ENCODE results near the gene ZNF845.
A peak's percentile ranks its signal among the peaks of the same experiment; 100 is the strongest.
"Not testable (repeated sequence)": the region's sequence is repeated elsewhere in the genome, so short reads cannot be mapped to it uniquely, and the experiment has no call there.

Gene ZNF845

DNA sequence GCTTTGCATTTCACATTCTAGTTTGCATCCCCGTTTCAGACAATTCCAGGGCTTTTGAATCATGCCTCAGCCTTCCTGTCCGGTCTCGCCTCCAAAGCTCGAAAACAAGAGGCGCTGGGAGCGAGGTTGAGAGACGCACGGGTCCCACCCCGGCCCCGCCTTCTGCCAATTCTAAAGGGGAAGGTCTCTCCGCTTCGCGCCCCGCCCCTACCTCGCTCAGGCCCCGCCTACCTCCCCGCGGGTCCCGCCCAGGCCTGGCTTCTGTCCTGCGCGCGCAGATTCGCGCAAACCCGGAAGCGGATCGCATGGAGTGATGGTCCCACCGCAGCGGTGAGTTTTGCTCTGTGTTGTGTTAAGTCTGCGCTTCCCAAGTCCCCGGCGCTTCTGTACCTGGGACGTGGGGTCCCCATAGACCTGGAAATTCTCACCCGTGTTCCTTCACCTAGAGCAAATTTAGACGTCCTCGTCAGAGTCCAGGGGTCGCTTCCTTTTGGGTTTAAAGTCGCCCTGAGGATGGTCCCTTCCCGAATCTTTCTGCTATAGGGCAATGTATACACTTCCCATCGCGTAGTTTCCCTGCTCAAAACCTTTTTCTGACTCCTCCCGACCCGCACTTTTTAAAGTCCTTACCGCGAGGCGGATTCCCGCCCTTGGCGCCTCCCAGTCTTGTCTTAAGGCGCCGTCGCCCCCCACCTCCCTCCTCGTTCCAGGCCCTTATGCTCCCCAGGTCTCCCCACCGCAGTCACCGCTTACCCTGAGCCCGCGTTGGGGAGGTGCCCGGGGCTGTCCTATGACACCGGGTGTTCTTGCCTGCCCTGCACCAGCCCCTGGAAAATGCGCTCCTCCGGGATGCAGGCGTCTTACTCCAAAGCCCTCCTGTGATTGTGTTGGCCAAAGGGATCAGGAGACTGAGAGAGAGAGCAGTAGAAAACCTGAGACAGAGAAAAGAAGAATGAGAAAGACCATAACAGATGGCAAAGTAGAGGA lies at the start of gene ZNF845:
Gene ZNF845 (plus strand): TSS at position 287 of the 987 bp plus-strand sequence. CDS start 7,559 bp downstream, outside the sequence.
- peak; percentile 89 to 94 for DNase-seq (ENCODE audit: low read depth in 2 of 2)

DNA sequence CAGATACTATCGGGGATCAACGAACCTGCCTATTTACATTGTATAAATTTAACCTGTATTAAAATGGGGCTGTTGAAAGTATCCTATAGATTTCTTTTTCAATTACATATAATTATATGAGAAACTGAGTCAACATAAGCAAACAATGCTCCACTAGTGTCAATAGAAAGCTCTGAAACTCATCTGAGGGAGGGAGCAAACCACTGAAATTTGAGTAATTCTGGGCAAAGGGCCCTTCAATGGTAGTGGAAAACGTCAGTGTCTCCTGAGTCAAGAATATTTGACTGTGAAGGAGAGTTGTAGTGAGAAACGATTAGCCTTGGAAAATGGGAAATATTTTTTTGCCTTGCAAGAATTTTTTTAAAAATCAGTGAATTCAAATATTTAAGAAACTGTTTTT lies 48.5 kb upstream of the ZNF845 start:
- DNase-seq (ENCODE audit: low read depth in 2 of 2) = no peak

DNA sequence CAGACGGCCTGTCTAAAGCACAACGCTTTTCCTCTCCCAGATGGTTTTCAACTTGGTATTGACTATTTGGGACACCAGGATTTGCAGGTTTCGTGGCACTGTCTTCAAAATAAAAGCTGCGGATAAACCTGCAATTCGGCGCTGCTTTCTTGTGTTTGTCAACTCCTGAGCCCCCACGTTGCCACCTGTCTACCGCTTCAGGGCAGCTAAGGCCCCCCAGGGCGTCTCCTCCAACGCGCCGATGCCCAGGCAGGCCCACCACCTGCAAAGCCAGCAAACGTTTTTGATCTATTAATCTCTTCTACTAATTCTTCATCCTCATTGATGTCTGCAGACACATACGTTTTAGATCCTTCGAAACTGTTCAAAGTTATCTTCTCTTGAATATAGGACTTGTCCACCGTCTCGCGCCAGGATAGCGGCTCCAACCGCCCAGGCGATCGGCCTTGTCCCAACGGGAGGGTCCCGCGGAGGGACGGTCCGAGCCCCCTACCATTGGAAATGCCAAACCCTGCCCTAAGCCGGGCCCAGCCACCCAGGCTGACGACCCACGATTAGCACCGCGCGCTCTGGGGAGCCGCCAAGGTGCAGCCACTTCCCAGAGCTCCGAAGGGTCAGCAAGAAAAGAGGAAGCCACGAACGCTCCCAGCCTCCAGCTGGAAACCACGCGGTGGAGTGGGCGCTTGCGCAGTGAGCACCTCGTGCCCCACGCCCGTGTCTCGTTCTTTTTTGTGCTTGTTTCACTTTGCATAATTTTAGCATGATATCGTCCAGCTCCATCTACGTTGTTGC lies 42.6 kb upstream of the ZNF845 start:
- DNase-seq (ENCODE audit: low read depth in 2 of 2) = no peak

DNA sequence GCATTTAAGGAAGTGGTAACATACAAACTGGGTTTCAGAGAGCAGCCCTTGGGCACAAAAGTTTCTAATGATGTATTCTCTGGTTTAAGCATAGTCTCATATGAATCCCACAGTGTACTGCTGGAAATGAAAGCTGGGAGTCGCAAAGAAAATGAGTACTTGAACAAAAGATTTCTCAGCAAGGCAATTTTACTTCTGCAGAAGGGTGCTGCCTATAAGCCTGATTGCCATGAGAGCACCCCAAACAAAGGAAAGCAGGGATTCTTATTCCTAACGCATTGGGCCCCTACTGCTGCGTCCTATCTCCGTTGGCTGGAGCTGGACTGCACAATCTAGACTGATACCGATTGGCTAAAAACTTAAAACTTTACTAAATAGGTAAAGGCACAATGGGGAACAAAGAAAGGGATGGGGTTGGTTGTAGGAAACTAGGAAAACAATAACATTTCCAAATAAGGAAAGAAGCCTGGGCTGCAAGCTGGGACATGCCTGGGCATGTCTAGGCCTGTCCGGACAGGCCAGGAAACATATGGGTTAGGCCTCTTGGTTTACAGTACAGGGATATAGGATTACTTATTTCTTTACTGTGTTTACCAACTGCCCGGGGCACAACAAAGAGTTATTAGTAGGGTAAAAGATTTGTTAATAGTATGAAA lies 38.6 kb upstream of the ZNF845 start:
- DNase-seq (ENCODE audit: low read depth in 2 of 2) = no peak

DNA sequence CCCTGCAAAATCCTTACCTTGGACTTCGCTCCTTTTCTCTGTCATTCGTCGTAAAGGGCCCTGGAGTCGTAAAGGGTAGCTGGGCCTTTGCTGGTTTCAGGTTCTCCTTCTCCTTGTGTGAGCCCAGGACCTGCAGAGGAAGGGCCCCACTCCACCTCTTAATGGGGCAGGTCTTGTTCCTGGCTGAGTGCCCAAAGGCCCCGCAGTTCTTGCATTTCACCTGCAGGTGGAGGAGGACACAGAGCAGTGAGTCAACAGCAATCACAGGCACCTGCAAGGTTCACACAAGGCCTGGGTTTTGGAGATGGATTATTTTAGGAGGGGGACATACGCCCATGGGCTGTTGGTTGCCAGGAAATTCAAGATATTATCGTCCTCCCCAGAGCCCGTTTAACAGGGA lies 32.2 kb upstream of the ZNF845 start:
- DNase-seq (ENCODE audit: low read depth in 2 of 2) = not testable (repeated sequence)

DNA sequence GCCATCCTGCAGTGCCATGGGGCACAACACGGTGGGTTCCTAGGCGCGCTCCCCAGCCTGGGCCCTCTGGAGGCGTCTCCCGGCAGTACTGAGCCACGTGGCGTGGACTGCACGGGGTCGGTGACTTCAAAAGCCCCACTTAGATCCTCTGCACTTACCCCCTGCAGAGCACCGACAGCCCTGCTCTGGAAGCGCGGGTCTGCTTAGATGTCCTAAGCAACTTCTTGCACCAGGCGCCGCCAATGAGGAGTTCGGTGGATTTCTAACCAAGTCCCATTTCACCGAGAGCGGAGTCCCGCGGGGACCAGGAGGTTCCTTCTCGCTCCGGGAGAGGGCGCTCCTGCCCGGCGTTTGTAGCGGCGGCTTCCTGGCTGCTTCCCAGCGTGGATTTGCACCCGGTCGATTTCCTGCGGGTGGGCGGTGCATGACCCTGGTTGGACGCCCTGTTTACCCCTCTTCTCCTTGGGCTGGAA lies 25.2 kb upstream of the ZNF845 start:
- no peak for DNase-seq (ENCODE audit: low read depth in 2 of 2)

DNA sequence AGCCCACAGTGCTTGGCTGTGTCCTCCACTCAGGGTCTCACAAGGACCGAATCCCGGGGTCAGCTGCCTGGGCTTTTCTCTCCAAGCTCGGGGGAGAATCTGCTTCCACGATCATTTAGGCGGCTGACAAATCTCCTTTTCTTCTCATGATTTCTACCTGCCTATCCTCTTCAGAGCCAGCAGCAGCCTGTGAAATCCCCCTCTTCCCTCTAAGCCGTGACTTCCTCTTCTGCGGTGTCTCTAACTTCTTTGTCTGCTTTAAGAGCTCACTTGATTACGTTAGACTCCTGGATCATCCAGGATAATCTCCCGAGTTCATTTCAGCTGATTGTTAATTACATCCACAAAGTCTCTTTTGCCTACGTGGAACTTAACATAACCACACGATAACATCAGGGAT lies 22.5 kb upstream of the ZNF845 start:
- DNase-seq (ENCODE audit: low read depth in 2 of 2) = no peak

DNA sequence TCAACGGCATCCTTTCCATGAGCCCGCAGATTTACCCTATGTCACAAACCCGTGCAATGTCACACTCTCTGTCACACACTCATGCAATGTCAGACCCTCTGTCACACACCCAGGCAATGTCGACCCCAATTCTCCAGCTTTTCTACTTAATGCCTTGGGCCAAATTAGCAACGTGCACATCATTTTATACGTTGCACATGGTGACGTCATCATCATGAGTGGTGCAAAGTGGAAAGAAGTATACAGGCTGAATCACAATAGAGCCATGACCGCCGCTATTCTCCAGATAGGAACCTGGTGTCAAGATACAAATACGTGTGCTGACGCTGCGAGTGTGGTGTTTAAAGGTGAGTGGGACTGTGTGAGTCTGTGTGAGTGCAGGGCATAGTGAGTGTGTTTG lies 21.7 kb upstream of the ZNF845 start:
- no peak for DNase-seq (ENCODE audit: low read depth in 2 of 2)

DNA sequence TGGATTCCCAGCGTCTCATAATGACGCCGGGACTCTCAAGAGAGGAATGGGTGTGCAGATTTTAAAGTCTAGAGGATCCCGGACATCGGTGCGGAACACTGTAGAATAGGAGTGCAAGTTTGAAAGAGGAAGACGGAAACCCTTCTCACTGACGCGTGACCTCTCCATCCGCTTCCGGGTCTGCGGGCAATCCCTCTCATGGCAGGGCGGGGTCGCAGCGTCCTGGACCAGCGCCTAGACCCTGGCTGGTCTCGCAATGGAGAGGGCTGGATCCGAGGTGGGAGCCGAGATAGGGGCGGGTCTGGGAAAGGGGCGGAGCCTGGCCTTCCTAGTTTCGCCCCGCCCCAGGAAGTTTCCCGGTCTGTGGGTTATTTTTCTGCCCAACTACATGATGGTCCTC lies 4.6 kb upstream of the ZNF845 start:
- DNase-seq (ENCODE audit: low read depth in 2 of 2) = no peak

DNA sequence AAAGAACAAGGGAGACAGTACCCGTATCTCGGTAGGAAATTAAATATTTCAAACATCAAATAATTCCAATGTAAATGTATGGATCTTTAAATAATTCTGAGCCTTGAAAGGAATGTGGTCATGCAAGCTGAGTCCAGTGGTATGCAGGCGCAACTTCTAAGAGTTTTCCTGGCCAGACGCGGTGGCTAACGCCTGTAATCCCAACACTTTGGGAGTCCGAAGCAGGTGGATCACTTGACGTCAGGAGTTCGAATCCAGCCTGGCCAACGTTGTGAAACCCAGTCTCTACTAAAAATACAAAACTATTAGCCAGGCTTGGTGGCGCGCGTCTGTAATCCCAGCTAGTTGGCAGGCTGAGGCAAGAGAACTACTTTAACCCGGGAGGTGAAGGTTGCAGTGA lies 1.1 kb upstream of the ZNF845 start:
- DNase-seq (ENCODE audit: low read depth in 2 of 2) = no peak

DNA sequence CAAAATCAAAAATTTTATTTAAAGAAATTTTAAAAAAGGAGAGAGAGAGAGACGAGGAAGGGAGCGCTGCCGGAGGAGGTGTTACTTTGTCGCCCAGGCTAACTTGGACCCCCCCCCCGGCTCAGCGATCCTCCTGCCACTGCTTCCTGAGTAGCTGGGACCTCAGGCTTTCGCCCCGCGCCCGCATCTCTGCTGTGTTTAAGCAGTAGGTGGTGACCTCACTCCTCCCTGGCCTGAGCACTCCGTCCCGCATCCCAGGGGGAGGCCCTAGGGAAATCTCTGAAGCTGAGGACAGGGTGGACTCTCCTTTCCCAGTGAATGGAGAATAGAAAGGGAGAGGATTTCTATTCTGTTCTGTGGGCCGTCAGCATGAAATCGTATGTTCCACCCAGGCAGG lies 485 bp upstream of the ZNF845 start:
- DNase-seq (ENCODE audit: low read depth in 2 of 2) = no peak

DNA sequence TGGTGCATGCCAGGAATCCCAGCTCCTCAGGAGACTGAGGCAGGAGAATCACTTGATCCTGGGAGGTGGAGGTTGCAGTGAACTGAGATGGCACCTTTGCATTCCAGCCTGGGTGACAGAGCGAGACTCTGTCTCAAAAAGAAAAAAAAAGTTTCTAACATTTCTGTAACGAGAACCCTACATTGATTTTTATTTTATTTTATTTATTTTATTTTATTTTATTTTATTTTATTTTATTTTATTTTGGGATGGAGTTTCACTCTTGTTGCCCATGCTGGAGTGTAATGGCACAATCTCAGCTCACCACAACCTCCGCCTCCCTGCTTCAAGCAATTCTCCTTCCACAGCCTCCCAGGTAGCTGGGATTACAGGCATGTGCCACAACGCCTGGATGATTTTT lies 10.9 kb downstream of the ZNF845 start:
- DNase-seq (ENCODE audit: low read depth in 2 of 2) = not testable (repeated sequence)

DNA sequence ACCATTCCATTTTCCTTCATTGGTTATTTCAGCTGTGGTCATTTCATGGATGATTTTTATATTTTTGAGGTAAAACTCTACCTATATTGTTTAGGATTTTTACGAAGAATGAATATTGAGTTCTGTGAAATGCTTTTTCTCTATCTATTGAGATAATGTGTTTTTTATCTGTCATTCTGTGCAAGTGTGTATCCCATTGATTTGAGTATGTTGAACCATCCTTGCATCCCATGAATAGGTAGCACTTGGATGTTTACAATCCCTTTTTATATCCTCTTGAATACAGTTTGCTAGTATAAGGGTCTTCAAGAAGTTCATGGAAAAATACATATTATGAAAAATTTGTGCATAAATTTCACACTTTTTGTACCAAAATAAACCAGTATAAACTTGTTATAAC lies 22.2 kb downstream of the ZNF845 start:
- DNase-seq (ENCODE audit: low read depth in 2 of 2) = no peak

DNA sequence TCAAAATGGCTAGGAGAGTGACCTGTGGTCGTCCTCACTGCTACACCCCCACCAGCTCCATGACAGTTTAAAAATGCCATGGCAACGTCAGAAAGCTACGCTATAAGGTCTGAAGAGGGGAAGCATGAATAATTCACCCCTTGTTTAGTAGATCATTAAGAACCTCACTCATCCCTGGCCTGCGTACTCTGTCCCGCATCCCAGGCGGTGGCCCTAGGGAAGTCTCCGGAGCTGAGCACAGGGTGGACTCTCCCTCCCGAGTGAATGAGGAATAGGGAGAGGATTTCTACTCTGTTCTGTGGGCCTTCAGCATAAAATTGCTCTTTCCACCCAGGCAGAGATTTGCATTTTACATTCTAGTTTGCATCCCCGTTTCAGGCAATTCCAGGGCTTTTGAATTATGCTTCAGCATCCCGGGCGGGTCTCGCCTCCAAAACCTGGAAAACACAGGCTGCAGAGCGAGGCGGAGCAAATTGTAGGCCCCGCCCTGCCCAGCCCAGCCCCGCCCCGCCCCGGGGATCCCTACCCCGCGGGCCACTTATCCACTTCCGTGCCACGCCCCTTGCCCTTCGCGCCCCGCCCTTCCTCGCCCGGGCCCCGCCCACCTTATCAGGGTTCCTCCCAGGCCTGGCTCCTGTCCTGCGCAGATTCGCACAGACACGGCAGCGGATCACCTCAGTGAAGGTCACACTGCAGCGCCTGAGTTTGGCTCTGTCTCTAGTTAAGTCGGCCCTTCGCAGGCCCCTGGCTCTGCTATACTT lies 24.5 kb downstream of the ZNF845 start:
- no peak for DNase-seq (ENCODE audit: low read depth in 2 of 2)

DNA sequence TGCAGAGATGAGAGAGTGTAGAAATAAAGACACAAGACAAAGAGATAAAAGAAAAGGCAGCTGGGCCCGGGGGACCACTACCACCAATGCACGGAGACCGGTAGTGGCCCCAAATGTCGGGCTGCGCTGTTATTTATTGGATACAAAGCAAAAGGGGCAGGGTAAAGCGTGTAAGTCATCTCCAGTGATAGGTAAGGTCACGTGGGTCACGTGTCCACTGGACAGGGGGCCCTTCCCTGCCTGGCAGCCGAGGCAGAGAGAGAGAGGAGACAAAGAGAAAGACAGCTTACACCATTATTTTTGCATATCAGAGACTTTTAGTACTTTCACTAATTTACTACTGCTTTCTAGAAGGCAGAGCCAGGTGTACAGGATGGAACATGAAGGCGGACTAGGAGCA lies 26.5 kb downstream of the ZNF845 start:
- not testable (repeated sequence) for DNase-seq (ENCODE audit: low read depth in 2 of 2)

DNA sequence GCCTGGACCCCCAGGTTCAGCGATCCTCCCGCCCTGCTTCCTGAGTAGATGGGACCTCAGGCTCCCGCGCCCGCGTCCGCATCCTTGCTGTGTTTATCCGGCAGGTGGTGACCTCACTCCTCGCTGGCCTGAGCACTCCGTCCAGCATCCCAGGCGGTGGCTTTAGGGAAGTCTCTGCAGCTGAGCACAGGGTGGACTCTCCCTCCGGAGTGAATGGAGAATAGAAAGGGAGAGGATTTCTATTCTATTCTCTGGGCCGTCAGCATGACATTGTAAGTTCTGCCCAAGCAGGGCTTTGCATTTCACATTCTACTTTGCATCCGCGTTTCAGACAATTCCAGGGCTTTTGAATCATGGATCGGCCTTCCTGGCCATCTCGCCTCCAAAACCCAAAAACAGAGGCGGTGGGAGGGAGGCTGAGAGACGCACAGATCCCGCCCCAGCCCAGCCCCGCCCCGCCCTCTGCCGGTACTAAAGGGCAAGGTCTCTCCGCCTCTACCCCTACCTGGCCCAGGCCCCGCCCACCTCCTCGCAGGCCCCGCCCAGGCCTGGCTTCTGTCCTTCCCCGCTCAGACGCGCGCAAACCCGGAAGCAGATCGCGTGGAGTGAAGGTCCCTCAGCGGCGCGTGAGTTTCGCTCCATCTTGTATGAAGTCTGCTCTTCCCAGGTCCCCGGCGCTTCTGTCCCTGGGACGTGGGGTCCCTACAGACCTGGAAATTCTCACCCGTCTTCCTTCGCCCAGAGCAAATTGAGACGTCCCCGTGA lies 31.8 kb downstream of the ZNF845 start, which contains the start of gene ZNF525:
Gene ZNF525 (plus strand): TSS at position 572 of the 765 bp plus-strand sequence. CDS start 6,577 bp downstream, outside the sequence.
- DNase-seq (ENCODE audit: low read depth in 2 of 2) = peak; percentile 93 to 94

DNA sequence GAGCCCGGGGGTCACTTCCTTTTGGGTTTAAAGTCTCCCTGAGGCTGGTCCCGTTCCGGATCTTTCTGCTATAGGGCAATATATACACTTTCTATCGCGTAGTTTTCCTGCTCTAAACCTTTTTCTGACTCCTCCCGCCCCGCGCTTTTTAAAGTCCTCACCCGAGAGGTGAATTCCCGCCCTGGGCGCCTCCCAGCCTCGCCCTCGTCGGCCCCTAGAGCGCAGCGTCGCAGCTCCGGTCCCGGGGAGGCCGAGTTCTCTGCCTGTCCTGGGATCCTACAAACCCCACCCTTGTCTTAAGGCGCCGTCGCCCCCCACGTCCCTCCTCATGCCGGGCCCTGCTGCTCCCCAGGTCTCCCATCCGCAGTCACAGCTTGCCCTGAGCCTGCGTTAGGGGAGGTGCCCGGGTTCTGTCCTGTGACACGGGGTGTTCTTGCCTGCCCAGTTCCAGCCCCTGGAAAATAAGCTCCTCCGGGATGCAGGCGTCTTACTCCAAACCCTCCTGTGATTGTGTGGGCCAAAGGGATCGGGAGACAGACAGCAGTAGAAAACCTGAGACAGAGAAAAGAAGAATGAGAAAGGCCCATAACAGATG lies 32.4 kb downstream of the ZNF845 start:
- peak; percentile 11 to 16 for DNase-seq (ENCODE audit: low read depth in 2 of 2)

DNA sequence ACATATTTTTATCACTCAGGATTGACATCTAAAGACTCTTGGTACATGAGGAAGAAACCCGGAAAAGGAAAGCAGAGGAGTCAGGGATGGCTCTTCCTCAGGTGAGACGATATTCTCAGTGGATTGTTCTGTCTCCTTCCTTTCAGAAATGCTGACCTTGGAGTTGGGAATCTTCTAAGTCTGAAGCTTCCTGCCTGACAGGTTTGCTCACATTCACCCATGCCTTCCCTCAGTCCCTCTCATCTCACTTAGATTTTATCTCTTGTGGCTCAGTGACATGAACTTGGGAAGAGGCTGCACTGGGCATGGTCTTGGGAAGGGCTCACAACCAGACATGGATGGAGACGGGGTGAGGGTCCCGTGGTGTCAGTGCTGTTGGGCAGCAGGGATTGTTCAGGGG lies 38.6 kb downstream of the ZNF845 start:
- DNase-seq (ENCODE audit: low read depth in 2 of 2) = no peak

DNA sequence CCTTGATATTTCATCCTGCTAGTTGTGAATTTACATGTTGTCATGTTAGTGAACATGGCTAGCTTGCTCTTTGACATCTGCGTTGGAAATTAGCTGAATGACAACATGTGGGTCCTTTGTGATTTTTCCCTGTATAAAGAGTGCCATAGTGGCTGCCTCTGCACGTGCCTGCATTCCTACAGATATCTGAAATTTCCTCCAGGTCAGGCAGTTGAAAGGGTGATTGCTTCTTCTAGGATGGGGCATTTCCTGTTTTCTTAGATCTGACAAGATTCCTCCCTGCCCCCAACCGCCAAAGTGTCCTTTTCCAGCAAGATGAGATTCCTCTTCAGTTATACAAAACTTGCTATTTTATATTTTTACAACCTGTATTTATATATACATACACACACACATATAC lies 40.7 kb downstream of the ZNF845 start:
- no peak for DNase-seq (ENCODE audit: low read depth in 2 of 2)

DNA sequence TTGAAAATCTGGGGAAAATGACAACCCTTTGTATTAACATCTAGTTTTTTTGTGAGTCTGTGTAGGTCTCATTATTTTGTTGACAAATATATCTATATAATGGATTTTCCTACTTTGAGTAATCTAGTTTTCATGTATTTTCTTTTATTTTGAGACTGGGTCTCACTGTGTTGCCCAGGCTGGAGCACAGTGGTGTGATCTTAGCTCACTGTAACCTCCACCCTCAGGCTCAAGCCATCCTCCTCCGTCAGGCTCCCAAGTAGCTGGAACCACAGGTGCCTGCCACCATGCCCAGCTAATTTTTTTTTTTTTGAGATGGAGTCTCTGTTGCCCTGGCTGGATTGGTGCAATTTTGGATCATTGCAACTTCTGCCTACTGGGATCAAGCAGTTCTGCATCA lies 41.2 kb downstream of the ZNF845 start:
- DNase-seq (ENCODE audit: low read depth in 2 of 2) = no peak
